Measurements from ENCODE around the gene STUM.
"Not testable (repeated sequence)": the region's sequence is repeated elsewhere in the genome, so short reads cannot be mapped to it uniquely, and the experiment has no call there.

The STUM gene

GRCh38 chr1:226628612-226629155 is 80.1 kb downstream of the STUM start:
- no peak for DNase-seq

- no peak for DNase-seq
These were observed 80.8 kb downstream of the STUM start for GRCh38 chr1:226629210-226629895.

GRCh38 chr1:226629896-226630550 is 81.5 kb downstream of the STUM start:
- DNase-seq = no peak

- DNase-seq = no peak
These were observed 82.0 kb downstream of the STUM start for GRCh38 chr1:226630592-226630991.

GRCh38 chr1:226631229-226632000 is 82.9 kb downstream of the STUM start:
- DNase-seq = no peak

GRCh38 chr1:226632169-226632879 is 83.8 kb downstream of the STUM start:
- DNase-seq = no peak

GRCh38 chr1:226632922-226633351 is 84.4 kb downstream of the STUM start:
- no peak for DNase-seq

GRCh38 chr1:226633541-226634165 is 85.1 kb downstream of the STUM start:
- DNase-seq = no peak

GRCh38 chr1:226634166-226634588 is 85.6 kb downstream of the STUM start:
- DNase-seq = peak; percentile 52

GRCh38 chr1:226634611-226635246 is 86.2 kb downstream of the STUM start:
- DNase-seq = no peak

GRCh38 chr1:226635456-226635941 is 86.9 kb downstream of the STUM start:
- no peak for DNase-seq

- DNase-seq = no peak
These were observed 88.2 kb downstream of the STUM start for GRCh38 chr1:226636847-226637096.

GRCh38 chr1:226637147-226637935 is 88.8 kb downstream of the STUM start:
- DNase-seq = peak; percentile 26

- no peak for DNase-seq
These were observed 89.5 kb downstream of the STUM start for GRCh38 chr1:226638001-226638601.

GRCh38 chr1:226638608-226639007 is 90.0 kb downstream of the STUM start:
- DNase-seq = no peak

- DNase-seq = not testable (repeated sequence)
These were observed 90.6 kb downstream of the STUM start for GRCh38 chr1:226639206-226639605.

GRCh38 chr1:226639631-226640061 is 91.1 kb downstream of the STUM start:
- DNase-seq = no peak

- DNase-seq = no peak
These were observed 92.0 kb downstream of the STUM start for GRCh38 chr1:226640321-226641136.

- no peak for DNase-seq
These were observed 93.2 kb downstream of the STUM start for GRCh38 chr1:226641671-226642231.

Measured in fibroblast of skin of right quadriceps (primary cell).